ENCODE data around the gene CLEC18A.
A peak's percentile ranks its signal among the peaks of the same experiment; 100 is the strongest.
"Not testable (repeated sequence)": the region's sequence is repeated elsewhere in the genome, so short reads cannot be mapped to it uniquely, and the experiment has no call there.

Gene CLEC18A

GRCh38 chr16:69952116-69952515 is 982 bp downstream of the CLEC18A start:
- not testable (repeated sequence) for DNase-seq (ENCODE audit: low spot score)

DNA sequence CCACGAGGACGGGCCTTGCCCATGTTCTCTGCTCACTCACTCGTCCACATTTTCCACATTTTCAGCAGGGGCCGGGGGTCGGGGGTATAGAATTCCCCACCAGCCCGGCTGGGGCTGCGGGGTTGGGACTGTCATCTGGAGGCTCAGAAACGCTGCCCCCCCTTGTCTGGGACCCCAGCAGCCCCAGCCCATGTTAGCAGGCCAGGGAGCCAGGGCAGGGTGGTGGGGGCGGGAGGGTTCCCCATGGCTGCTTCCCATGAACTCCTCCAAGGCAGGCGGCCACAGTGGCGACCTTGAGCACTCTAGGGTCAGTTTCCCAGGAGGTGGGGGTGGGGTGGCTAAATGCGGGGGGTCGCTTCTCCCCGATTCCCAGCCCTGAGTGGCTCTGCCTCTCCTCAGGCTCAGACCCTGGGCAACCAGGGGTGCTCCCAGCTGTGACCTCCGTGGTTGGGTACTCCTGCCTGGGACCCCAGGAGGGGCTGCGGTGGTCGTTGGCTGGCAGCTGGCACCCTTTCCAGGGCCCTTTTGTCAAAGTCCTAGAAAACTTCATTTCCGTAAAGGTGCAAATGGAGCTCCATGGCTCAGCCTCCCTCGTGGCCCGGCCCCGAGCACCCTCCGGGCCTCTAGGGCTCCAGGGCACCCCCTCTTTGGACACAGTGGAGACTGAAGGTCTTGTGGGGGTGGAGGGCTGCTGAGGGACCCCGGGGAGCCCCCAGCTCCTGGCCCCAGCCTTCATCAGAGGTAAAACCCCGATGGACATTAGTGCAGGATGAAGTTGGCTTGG is 1.6 kb downstream of the CLEC18A start:
- DNase-seq (ENCODE audit: low spot score) = not testable (repeated sequence)

DNA sequence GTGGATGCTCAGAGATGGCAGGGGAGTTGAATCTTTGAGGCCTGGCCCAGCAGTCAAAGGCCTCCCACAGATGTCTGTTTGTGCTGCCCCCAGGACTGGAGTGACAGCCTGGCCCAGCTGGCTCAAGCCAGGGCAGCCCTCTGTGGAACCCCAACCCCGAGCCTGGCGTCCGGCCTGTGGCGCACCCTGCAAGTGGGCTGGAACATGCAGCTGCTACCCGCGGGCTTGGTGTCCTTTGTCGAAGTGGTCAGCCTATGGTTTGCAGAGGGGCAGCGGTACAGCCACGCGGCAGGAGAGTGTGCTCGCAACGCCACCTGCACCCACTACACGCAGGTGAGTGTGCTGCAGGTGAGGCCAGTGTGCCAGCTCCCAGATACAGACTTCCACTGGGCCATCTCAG is 3.1 kb downstream of the CLEC18A start:
- not testable (repeated sequence) for DNase-seq (ENCODE audit: low spot score)

DNA sequence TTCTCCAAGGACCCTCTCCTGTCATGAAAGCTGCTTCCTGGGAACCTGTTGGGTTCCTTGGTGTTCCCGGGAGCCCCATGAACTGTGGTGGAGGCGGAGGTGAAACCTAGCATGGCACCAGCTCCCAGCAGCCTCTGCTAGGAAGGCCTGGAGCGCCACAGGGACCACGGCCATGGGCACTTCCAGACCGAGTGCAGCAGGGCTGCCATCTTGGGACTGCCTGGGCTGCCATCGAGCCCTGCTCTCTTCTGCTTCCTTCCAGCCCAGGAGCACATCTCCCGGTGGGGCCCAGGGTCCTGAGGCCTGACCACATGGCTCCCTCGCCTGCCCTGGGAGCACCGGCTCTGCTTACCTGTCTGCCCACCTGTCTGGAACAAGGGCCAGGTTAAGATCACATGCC is 12.2 kb downstream of the CLEC18A start:
- DNase-seq (ENCODE audit: low spot score) = not testable (repeated sequence)

GRCh38 chr16:69964960-69965660 is 14.0 kb downstream of the CLEC18A start:
- peak; percentile 80 for DNase-seq (ENCODE audit: low spot score)

GRCh38 chr16:69965661-69966054 is 14.5 kb downstream of the CLEC18A start:
- DNase-seq (ENCODE audit: low spot score) = not testable (repeated sequence)

- DNase-seq (ENCODE audit: low spot score) = not testable (repeated sequence)
Measured at GRCh38 chr16:69967688-69968087, 16.6 kb downstream of the CLEC18A start.

DNA sequence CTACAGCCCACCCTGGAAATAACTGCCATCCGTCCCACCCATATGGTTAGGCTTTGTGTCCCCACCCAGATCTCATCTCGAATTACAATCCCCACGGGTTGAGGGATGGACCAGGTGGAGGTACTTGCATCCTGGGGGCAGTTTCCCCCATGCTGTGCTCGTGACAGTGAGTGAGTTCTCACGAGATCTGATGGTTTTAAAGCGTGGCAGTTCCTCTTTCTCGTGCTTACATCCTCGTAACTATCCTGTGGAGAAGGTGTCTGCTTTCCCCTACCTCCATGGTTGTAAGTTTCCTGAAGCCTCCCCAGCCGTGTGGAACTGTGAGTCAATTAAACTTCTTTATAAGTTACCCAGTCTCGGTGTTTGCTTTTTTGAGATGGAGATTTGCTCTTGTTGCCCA is 17.0 kb downstream of the CLEC18A start:
- not testable (repeated sequence) for DNase-seq (ENCODE audit: low spot score)

GRCh38 chr16:69969657-69970056 is 18.5 kb downstream of the CLEC18A start:
- not testable (repeated sequence) for DNase-seq (ENCODE audit: low spot score)

GRCh38 chr16:69972120-69972519 is 21.0 kb downstream of the CLEC18A start:
- DNase-seq (ENCODE audit: low spot score) = not testable (repeated sequence)

GRCh38 chr16:69972935-69973334 is 21.8 kb downstream of the CLEC18A start:
- not testable (repeated sequence) for DNase-seq (ENCODE audit: low spot score)

GRCh38 chr16:69985196-69985595 is 34.1 kb downstream of the CLEC18A start:
- DNase-seq (ENCODE audit: low spot score) = not testable (repeated sequence)

GRCh38 chr16:69997956-69998355 is 46.8 kb downstream of the CLEC18A start:
- not testable (repeated sequence) for DNase-seq (ENCODE audit: low spot score)

GRCh38 chr16:69999801-70000200 is 48.7 kb downstream of the CLEC18A start:
- not testable (repeated sequence) for DNase-seq (ENCODE audit: low spot score)

GRCh38 chr16:70003511-70003910 is 52.4 kb downstream of the CLEC18A start:
- DNase-seq (ENCODE audit: low spot score) = not testable (repeated sequence)

- DNase-seq (ENCODE audit: low spot score) = not testable (repeated sequence)
Measured at GRCh38 chr16:70008604-70009003, 57.5 kb downstream of the CLEC18A start.

- not testable (repeated sequence) for DNase-seq (ENCODE audit: low spot score)
Measured at GRCh38 chr16:70010615-70011014, 59.5 kb downstream of the CLEC18A start.

DNA sequence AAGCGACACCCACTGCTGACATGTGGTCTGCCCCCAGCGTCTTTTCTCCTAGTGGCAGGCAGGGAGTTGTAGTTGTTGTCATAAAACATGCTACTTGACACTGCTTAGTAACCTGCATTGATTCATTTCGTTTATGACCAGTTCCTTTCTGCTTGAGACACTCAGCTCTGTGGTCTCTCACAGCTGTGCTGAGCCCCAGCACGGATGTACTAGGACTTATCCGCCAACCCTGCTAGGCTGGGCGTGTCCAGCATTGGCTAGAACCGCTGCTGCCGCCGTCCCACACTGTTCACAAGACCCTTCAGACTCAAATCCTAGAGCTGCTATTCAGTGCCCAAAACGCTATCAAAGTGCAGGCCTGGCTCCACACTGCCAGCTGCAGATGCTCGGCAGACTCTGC is 60.0 kb downstream of the CLEC18A start:
- not testable (repeated sequence) for DNase-seq (ENCODE audit: low spot score)

GRCh38 chr16:70012354-70012753 is 61.2 kb downstream of the CLEC18A start:
- DNase-seq (ENCODE audit: low spot score) = not testable (repeated sequence)

- not testable (repeated sequence) for DNase-seq (ENCODE audit: low spot score)
Measured at GRCh38 chr16:70012951-70013350, 61.8 kb downstream of the CLEC18A start.

Measured in iPS-NIHi11 (cell line).